IMR-90 (cell line): Measurements from ENCODE around the gene UNC93A.

Experiments
- POLR2A ChIP-seq: IDR thresholded peaks from 2 replicates; pipeline ENCODE4 v1.6.1; 2012; ENCODE audit warnings: mild to moderate bottlenecking, low read depth, low read length
- TF ChIP-seq, protein P1 (sequence below): conservative IDR thresholded peaks from 2 replicates; pipeline ENCODE4 v1.5.1; 2012; ENCODE audit warnings: mild to moderate bottlenecking, low read depth, low read length, improper control_type of control experiment

- TF ChIP-seq, protein P1, sequence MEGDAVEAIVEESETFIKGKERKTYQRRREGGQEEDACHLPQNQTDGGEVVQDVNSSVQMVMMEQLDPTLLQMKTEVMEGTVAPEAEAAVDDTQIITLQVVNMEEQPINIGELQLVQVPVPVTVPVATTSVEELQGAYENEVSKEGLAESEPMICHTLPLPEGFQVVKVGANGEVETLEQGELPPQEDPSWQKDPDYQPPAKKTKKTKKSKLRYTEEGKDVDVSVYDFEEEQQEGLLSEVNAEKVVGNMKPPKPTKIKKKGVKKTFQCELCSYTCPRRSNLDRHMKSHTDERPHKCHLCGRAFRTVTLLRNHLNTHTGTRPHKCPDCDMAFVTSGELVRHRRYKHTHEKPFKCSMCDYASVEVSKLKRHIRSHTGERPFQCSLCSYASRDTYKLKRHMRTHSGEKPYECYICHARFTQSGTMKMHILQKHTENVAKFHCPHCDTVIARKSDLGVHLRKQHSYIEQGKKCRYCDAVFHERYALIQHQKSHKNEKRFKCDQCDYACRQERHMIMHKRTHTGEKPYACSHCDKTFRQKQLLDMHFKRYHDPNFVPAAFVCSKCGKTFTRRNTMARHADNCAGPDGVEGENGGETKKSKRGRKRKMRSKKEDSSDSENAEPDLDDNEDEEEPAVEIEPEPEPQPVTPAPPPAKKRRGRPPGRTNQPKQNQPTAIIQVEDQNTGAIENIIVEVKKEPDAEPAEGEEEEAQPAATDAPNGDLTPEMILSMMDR: no peak
- no peak for TF ChIP-seq POLR2A
Observed at GRCh38 chr6:167347226-167347625, 56.1 kb downstream of the UNC93A start.
